ENCODE measurements around the gene B3GNT2. TPM values are rescaled to one million over a fixed set of nuclear protein-coding genes. Genes with fewer than 3 reads are reported as not detected.

B3GNT2 gene
- total RNA-seq, 1 experiment from 2014 or later = 14.1 TPM

- H3K4me3 ChIP-seq (ENCODE audit: low read depth in 2 of 2, low read length in 2 of 2) = no peak overlapping the region
- H3K27ac ChIP-seq (ENCODE audit: low read length) = no peak overlapping the region
- H3K4me1 ChIP-seq (ENCODE audit: control insufficient read depth, insufficient read depth, low read length) = no peaks in the 10 kb centered on the region
- no peaks in the 10 kb centered on the region for H3K36me3 ChIP-seq (ENCODE audit: control insufficient read depth, insufficient read depth, low read length)
- CTCF ChIA-PET = no interaction called here
- no peaks in the 10 kb centered on the region for H3K9me3 ChIP-seq (ENCODE audit: control insufficient read depth, insufficient read depth, low read depth, low read length)
- no peak for DNase-seq (ENCODE audit: low read depth, low spot score)
- TF ChIP-seq POLR2AphosphoS5 (IDR thresholded peaks at IDR 0.05; ENCODE audit: low read depth, low read length) = no peak
- no peak for TF ChIP-seq CTCF (IDR thresholded peaks at IDR 0.05)
- TF ChIP-seq SIN3A (IDR thresholded peaks at IDR 0.05; ENCODE audit: borderline replicate concordance, insufficient read depth, low read depth, low read length) = no peak
- no peak for TF ChIP-seq REST (IDR thresholded peaks at IDR 0.05; ENCODE audit: insufficient read depth in 1 of 2, low read depth in 2 of 2, low read length in 1 of 2)
- no peak for TF ChIP-seq TCF7L2 (IDR thresholded peaks at IDR 0.05; ENCODE audit: low read depth, low read length)
- no TSS peak for BruUV-seq (replicated peaks)
- no peak for ATAC-seq
- H3K27me3 ChIP-seq (ENCODE audit: control insufficient read depth, insufficient read depth, low read length) = no peaks in the 10 kb centered on the region
- in situ Hi-C loops (cut with HindIII; ENCODE audit: low pct_unique_long_range_greater_than_20kb, low sequenced_read_pairs) = no loop called here
- intact Hi-C loops (cut with micrococcal nuclease; ENCODE audit: unreplicated experiment) = no loop called here
- POLR2A ChIA-PET = no interaction called here
Observed at GRCh38 chr2:62147610-62148301, 48.2 kb upstream of the B3GNT2 start.

GRCh38 chr2:62149708-62150107 lies 46.2 kb upstream of the B3GNT2 start:
- Histone ChIP-seq H3K4me3 (ENCODE audit: low read depth in 2 of 2, low read length in 2 of 2) (no peak overlapping the region), H3K36me3 (ENCODE audit: control insufficient read depth, insufficient read depth, low read length) (no peaks in the 10 kb centered on the region), H3K9me3 (ENCODE audit: control insufficient read depth, insufficient read depth, low read depth, low read length) (no peaks in the 10 kb centered on the region), H3K4me1 (ENCODE audit: control insufficient read depth, insufficient read depth, low read length) (no peaks in the 10 kb centered on the region), H3K27ac (ENCODE audit: low read length) (no peak overlapping the region), H3K27me3 (ENCODE audit: control insufficient read depth, insufficient read depth, low read length) (no peaks in the 10 kb centered on the region)
- ChIA-PET CTCF (no interaction called here), POLR2A (interaction anchor here (0.6 kb wide), 1 partner anchor 619 kb away, joined by 3 read pairs; no protein-coding TSS in a partner anchor)
- in situ Hi-C loops (cut with HindIII; ENCODE audit: low pct_unique_long_range_greater_than_20kb, low sequenced_read_pairs) (no loop called here), intact Hi-C loops (cut with micrococcal nuclease; ENCODE audit: unreplicated experiment) (no loop called here)
- BruUV-seq (replicated peaks) = no TSS peak
- peak; percentile 90 for ATAC-seq
- no peak for DNase-seq (ENCODE audit: low read depth, low spot score)
- TF ChIP-seq POLR2AphosphoS5 (IDR thresholded peaks at IDR 0.05; ENCODE audit: low read depth, low read length) (no peak), SIN3A (IDR thresholded peaks at IDR 0.05; ENCODE audit: borderline replicate concordance, insufficient read depth, low read depth, low read length) (no peak), TCF7L2 (IDR thresholded peaks at IDR 0.05; ENCODE audit: low read depth, low read length) (no peak), CTCF (IDR thresholded peaks at IDR 0.05) (no peak), REST (IDR thresholded peaks at IDR 0.05; ENCODE audit: insufficient read depth in 1 of 2, low read depth in 2 of 2, low read length in 1 of 2) (no peak)
